WI38 (cell line): Measurements from ENCODE around the gene RPAP2.

Experiments
- H3K4me3 ChIP-seq: 2 replicates; pipeline ENCODE4 v1.5.1; 2011; ENCODE audit warnings: low read depth, mild to moderate bottlenecking, control low read depth, low read length
- TF ChIP-seq, protein P1 (sequence below): IDR thresholded peaks from 2 replicates; pipeline ENCODE4 v1.5.1; 2012; ENCODE audit warnings: low read depth, mild to moderate bottlenecking, control low read depth, low read length

RPAP2 gene

DNA sequence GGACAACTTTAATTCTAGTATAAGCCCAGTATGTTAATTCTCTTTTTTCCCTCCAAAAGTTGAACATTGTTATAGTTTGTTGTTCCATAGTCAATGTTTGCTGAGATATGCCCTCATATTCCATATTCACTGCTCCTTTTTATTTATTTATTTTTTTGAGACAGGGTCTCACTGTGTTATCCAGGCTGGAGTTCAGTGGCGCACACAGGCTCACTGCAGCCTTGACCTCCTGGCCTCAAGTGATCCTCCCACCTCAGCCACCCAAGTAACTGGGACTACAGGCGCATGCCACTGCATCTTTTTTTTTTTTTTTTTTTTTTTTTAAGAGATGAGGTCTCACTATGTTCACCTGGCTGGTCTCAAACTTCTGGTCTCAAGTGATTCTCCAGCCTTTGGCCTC, 149.1 kb downstream of the RPAP2 start:
- no peak overlapping the region for H3K4me3 ChIP-seq
- TF ChIP-seq, protein P1, sequence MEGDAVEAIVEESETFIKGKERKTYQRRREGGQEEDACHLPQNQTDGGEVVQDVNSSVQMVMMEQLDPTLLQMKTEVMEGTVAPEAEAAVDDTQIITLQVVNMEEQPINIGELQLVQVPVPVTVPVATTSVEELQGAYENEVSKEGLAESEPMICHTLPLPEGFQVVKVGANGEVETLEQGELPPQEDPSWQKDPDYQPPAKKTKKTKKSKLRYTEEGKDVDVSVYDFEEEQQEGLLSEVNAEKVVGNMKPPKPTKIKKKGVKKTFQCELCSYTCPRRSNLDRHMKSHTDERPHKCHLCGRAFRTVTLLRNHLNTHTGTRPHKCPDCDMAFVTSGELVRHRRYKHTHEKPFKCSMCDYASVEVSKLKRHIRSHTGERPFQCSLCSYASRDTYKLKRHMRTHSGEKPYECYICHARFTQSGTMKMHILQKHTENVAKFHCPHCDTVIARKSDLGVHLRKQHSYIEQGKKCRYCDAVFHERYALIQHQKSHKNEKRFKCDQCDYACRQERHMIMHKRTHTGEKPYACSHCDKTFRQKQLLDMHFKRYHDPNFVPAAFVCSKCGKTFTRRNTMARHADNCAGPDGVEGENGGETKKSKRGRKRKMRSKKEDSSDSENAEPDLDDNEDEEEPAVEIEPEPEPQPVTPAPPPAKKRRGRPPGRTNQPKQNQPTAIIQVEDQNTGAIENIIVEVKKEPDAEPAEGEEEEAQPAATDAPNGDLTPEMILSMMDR: no peak
